ENCODE data around the gene MIS12.
A peak's percentile ranks its signal among the peaks of the same experiment; 100 is the strongest.

MIS12 gene

GRCh38 chr17:5499476-5500231 lies 13.3 kb downstream of the MIS12 start:
- DNase-seq (ENCODE audit: low spot score), result peak; percentile 64

GRCh38 chr17:5500247-5500588 lies 13.9 kb downstream of the MIS12 start:
- peak; percentile 22 for DNase-seq (ENCODE audit: low spot score)

- peak; percentile 97 for DNase-seq (ENCODE audit: low spot score)
These were observed 14.4 kb downstream of the MIS12 start for GRCh38 chr17:5500589-5501391.

- DNase-seq (ENCODE audit: low spot score), result no peak
These were observed 15.3 kb downstream of the MIS12 start for GRCh38 chr17:5501685-5502084.

- DNase-seq (ENCODE audit: low spot score), result no peak
These were observed 16.2 kb downstream of the MIS12 start for GRCh38 chr17:5502552-5502951.

GRCh38 chr17:5506307-5506706 lies 19.9 kb downstream of the MIS12 start:
- DNase-seq (ENCODE audit: low spot score), result no peak

GRCh38 chr17:5508810-5509209 lies 22.4 kb downstream of the MIS12 start:
- peak; percentile 51 for DNase-seq (ENCODE audit: low spot score)

- no peak for DNase-seq (ENCODE audit: low spot score)
These were observed 23.1 kb downstream of the MIS12 start for GRCh38 chr17:5509482-5509881.

GRCh38 chr17:5510771-5511170 lies 24.4 kb downstream of the MIS12 start:
- DNase-seq (ENCODE audit: low spot score), result no peak

- no peak for DNase-seq (ENCODE audit: low spot score)
These were observed 25.2 kb downstream of the MIS12 start for GRCh38 chr17:5511401-5512225.

- DNase-seq (ENCODE audit: low spot score), result no peak
These were observed 27.3 kb downstream of the MIS12 start for GRCh38 chr17:5513628-5514027.

GRCh38 chr17:5514976-5515375 lies 28.6 kb downstream of the MIS12 start:
- no peak for DNase-seq (ENCODE audit: low spot score)

- DNase-seq (ENCODE audit: low spot score), result no peak
These were observed 29.9 kb downstream of the MIS12 start for GRCh38 chr17:5516060-5516792.

GRCh38 chr17:5522476-5522875 lies 36.1 kb downstream of the MIS12 start:
- no peak for DNase-seq (ENCODE audit: low spot score)

- no peak for DNase-seq (ENCODE audit: low spot score)
These were observed 36.9 kb downstream of the MIS12 start for GRCh38 chr17:5523249-5523648.

- peak; percentile 46 for DNase-seq (ENCODE audit: low spot score)
These were observed 40.6 kb downstream of the MIS12 start for GRCh38 chr17:5526821-5527598.

GRCh38 chr17:5527601-5528250 lies 41.4 kb downstream of the MIS12 start:
- DNase-seq (ENCODE audit: low spot score), result no peak

GRCh38 chr17:5530265-5531084 lies 44.1 kb downstream of the MIS12 start:
- DNase-seq (ENCODE audit: low spot score), result no peak

GRCh38 chr17:5531085-5531418 lies 44.7 kb downstream of the MIS12 start:
- DNase-seq (ENCODE audit: low spot score), result no peak
